Measurements from ENCODE around the gene HPS5. TPM values are rescaled to one million over a fixed set of nuclear protein-coding genes. Genes with fewer than 3 reads are reported as not detected.

The HPS5 gene
- total RNA-seq, 1 experiment from 2014 or later = 16.0 TPM

DNA sequence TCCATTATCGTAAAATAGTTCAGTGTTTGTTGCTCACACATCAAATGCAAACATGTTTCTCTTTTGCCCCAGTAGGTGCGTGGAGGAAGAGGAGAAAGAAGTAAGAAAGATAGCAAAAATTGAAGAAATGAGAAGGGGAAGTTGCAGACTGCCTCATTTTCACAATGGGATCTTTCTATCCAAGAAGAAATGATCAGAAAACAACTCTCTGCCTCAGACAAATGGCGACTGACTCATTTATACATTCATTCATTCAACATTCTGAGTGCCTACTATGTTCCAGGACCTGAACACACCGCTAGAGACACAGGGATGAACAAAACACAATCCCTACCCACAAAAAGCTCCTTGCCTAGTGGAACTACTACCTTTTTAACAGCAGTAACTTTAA, 367 bp downstream of the HPS5 start:
- no peak for DNase-seq (ENCODE audit: low read depth)

DNA sequence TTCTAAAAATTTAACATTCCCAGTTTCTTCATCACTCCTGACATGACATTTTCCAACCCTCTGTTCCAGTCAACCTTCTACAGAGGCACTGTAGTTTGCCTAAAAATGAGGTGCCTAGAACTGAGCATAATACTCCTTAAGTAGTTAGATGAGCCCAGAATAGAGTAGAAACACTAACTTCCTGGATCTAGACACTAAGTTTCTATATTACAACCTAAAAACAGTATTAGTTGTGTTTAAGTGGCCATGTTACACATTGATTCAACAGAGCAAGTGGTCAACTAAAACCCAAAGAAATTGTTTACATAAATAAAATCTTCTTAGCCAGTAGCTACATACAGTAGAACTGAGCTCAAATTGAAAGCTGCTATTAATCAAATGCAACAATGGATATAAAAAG, 1.3 kb downstream of the HPS5 start:
- no peak for DNase-seq (ENCODE audit: low read depth)

DNA sequence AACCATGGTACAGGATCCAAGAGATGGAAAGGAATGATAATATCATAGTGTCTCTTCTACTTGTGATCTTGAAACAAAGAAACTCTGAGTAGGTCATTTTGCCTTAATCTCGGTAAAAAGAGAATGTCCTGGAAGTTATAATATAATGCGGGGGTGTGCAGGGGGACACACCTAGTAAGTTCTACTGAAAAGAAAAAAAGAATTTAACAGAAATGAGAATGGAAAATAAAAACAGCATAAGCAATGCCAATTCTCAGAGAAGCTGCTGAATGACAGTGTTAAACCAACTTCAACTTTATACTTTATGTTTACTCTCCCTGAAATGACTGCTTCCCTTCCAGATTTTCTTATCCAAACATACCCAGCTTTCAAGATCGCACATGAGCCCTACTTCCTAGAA, 2.0 kb downstream of the HPS5 start:
- no peak for DNase-seq (ENCODE audit: low read depth)

DNA sequence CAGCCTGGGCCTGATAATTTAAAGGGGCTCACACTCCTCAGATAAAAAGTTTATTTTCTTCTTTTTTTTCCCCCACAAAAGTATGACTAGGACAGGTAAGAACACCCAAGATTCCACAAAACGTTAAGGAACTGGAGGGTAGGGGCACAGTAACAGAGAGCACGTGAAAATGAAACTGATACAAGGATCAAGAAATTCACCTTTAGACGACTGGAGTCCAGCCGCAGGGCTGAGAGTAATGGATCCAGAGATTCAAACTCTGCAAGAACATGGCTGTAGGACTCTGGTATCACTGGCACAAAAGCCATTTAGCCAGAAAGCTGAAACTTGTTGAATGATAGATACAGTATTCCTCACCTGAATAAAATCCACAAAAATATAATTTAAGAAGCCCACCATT, 4.4 kb downstream of the HPS5 start:
- no peak for DNase-seq (ENCODE audit: low read depth)

DNA sequence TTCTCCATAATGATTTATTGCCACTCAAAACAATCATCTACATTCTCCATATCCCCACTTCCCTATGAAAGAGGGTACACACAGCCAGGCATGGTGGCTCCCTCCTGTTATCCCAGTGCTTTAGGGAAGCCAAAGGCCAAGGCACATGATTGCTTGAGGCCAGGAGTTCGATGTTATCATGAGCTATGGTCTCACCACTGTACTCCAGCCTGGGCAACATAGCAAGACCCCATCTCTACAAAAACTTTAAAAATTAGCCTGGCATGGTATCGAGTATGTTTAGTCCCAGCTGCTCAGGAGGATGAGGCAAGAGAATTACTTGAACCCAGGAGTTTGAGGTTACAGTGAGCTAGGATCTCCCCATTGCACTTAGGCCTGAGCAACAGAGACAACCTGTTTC, 6.0 kb downstream of the HPS5 start:
- no peak for DNase-seq (ENCODE audit: low read depth)

DNA sequence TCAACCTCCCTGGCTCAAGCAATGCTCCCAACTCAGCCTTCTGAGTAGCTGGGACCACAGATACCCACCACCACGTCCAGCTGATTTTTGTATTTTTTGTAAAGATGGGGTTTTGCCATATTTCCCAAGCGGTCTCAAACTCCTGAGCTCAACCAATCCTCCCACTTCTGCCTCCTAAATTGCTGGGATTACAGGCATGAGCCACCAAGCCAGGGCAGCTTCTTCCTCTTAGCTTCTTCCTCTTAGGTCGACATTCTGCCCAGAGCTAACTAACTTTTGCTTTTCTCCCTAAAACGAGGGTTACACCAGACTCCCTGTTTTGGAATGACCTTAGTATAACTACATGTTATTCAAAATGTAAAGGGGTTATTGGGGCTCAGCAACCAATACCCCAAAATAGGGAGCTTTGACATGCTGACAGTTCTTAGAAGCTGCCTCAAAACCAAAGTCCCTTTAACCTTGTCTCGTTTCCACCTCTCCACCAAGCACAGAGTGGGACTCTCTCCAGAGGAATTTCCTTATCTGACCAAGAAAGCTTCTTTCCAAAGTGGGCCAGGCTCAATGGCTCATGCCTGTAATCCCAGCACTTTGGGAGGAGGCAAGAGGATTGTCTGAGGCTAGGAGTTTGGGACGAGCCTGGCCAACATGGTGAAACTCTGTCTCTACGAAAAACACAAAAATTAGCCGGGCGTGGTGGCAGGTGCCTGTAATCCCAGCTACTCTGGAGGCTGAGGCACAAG, 7.0 kb downstream of the HPS5 start:
- no peak for DNase-seq (ENCODE audit: low read depth)

DNA sequence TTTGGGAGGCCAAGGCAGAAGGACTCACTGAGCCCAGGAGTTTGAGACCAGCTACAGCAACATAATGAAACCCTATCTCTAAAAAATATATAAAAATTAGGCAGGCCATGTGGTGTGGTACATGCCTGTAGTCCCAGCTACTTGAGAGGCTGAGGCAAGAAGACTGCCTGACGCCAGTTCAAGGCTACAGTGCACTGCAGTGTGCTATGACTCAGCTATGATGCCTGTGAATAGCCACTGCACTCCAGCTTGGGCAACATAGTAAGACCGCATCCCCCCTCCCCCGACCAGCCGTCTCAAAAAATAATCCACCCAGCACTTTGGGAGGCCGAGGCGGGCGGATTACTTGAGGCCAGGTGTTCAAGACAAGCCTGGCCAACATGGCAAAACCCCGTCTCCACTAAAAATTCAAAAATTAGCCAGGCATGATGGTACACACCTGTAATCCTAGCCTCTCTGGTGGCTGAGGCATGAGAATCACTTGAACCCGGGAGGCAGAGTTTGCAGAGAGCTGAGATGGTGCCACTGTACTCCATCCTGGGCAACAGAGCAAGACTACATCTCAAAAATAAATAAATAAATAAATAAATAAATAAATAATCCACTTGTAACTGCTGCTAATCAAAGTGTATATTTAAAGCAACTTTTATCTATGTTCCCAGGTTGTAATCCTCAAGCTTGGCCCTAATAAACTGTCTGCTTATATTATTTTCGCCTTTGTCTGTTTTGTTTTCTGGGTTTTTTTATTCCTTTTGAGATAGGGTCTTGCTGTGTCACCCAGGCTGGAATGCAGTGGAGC, 7.8 kb downstream of the HPS5 start:
- peak; percentile 48 for DNase-seq (ENCODE audit: low read depth)

DNA sequence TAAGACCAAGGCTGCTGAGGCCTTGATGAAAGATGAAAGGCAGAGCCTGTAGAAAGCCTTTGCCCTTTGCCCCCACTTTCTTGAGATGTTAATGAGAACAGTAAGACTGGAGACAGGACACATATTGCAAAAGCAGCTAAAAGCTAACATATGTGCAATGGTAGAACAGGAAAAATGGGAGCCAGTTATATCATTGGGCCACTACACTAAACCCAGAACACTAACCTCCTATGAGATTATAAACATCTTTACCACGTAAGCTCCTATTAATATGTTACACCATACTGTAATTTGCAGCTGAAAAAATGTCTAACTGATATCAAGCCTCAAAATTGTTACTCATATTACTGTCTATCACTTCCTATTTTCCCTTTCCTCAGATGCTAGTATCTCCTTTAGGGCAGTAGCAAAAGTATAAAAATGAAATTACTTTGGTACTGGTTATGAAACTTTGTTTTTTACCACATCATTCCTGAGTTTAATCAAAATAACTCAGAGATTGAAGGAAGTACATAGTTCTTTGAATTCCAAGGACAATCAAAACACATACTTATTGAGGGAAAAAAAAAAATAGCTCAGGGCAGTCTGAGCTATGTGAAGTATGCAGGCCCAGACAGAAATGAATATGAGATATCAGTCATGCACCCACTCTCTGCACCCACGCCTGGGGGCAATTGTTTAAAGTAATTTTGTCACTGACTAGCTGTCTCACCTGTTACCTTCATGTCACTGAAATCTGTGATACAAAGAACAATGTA, 9.1 kb downstream of the HPS5 start:
- DNase-seq (ENCODE audit: low read depth) = peak; percentile 50

DNA sequence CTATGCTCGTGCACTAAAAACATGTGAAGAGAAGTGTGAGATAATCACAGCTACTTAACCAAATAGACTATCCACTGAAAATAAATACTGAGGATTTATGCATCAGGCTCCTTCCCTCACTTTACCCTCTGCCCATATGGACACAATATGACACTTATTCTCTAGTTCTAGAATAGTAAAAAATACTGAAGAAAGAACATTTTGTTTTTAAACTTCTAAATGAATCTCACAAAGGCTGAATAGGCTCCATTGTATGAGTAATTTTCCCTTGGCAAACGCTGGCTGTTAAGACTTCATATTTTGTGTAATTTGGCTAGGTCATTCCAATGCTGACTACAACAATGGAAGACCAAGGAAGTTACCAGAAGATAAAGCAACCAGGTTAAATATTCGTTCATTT, 9.9 kb downstream of the HPS5 start:
- no peak for DNase-seq (ENCODE audit: low read depth)

DNA sequence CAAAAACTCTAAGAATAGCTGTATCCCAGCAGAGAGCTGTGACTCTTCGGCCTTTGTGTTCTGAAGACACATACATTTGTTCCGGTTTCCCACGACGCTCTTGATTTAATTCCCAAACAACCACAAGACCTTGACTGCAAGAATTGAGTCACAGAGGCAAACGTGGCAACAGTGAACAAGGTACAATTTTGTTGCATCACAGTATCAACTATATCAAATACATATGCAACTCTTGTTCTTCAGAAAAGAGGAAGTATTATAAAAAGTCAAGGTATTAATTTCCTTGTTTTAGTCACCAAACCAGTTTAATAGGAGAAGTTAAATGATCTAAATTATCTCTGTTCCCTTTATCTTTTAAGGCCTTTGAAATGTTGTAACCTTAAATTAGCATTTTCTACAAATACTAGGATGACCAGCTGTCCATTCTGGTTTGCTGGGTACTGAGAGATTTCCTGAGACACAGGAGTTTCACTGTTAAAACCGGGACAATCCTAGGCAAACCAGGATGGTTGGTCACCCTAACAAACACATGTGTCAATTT, 11.1 kb downstream of the HPS5 start:
- no peak for DNase-seq (ENCODE audit: low read depth)

DNA sequence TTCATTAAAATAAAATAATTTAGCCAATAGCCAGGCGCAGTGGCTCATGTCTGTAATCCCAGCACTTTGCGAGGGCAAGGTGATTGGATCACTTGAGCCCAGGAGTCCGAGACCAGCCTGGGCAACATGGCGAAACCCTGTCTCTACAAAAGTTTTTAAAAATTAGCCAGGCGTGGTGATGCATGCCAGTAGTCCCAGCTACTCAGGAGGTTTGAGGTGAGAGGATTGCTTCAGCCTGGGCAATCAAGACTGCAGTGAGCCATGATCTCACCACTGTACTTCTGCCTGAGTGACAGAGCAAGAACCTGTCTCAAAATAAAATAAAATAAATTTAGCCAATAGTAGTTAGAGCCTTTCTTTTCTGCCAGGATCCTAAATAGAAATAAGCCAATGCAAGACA, 12.2 kb downstream of the HPS5 start:
- no peak for DNase-seq (ENCODE audit: low read depth)

DNA sequence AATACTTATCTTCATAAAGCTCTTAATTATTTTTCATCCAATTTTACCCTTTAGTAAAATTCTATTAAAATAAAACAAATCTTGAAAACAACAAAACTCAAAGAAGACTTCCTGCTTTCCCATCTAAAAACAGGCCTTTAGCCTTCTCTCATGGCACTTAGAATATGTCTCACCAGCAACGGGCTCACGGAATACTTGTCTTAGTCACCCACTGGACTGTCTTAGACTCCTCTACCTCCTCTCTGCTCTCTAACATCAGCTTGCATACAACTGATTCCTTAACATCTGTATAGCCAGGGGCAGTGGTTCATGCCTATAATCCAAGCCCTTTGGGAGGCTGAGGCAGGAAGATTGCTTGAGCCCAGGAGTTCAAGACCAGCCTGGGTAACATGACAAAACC, 13.7 kb downstream of the HPS5 start:
- DNase-seq (ENCODE audit: low read depth) = no peak

DNA sequence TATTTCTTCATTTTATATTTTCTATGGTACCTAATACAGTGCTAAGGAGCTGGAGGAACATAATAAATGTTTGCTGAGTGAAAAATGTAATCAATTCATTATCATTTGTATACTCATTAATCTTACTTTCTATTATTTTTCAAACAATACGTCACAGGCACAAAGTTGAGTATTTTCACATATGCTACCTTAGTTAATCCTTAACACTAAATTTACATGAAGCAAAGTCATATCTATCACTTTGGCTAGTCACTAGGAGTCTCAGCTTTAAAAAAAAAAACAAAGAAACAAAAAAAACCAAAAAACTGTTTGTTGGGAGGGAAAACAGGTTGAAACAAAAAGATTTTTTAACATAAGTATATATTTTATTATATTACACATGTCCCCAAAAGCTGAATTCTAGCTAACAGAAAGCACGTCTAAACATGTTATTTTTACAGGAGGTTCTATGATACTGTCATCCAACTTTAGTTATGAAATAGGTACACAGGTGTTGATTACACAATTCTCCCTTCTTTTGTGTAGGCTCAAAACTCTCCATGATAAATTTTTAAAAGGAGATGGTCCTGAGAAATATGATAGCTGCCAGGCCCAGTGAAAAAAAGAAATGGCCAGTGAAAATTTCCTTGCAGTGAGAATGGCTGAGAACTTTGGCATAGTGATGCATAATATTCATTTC, 14.3 kb downstream of the HPS5 start:
- no peak for DNase-seq (ENCODE audit: low read depth)

DNA sequence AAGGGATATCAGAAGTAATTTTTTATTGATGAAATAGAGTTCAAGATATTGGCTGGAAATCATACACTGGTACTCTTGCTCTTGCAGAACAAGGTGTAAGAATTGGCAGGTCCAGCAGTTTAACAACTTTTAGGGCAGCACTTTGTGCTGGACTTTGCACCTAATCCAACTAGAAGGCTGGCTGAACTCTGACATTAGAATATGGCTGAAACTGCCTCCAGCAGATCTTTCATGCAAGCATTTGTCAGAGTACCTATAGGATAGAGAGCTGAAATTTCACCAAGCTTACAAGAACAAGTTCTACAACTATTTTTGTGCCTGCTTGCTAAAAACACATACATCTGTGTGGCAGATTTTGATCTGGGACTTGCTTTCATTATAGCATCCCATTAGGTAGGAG, 17.2 kb downstream of the HPS5 start:
- no peak for DNase-seq (ENCODE audit: low read depth)

DNA sequence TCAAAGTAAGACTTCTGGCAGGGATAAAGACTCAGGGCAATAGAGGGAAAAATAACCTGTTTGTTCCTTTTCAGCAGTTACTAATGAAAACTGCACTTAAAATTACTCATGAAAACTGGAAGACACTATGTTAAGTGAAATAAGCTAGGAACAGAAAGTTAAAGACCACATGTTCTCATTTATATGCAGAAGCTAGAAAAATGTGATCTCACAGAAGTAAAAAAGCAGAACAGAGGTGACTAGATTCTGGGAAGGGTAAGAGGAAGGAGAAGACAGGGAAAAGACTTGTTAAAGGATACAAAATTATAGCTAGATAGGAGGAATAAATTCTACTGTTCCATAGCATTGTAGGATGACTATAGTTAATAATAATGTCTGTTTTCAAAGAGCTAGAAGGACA, 22.2 kb downstream of the HPS5 start:
- no peak for DNase-seq (ENCODE audit: low read depth)

DNA sequence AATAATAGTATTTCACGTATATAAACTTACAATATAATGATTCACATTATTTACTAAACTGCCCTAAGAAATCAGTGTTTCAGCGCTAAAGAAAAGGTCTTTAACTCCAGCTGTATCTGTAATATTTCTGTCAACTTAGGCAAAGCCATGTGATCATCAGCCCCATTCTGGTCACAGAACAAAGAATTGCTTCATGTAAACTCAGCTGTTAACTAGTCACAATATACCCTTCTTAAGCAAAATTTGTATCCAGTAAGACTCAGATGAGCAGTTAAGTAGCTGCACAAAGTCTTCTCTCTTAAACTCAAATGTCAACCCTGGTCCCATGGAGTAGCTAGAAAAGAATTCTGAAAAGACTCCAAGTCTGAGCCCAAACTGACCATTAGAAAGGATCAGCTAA, 26.6 kb downstream of the HPS5 start:
- no peak for DNase-seq (ENCODE audit: low read depth)

DNA sequence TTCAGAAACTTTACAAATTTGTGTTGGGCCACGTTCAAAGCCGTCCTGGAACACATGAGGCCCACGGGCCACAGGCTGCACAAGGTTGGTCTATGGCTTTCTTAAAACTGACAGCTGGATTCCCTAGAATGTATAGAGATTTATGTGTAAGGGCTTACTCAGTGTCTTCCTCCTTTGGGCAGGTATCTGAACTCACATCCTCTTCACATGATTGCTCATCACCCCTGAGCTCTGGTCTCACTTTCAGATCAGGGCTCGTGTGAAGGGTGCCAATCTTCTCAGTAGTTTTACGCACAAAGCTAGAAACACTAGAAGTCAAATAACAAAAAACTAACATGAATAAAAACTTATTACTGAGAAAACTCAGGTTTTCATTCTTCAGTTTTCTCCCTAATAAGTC, 27.1 kb downstream of the HPS5 start:
- no peak for DNase-seq (ENCODE audit: low read depth)

DNA sequence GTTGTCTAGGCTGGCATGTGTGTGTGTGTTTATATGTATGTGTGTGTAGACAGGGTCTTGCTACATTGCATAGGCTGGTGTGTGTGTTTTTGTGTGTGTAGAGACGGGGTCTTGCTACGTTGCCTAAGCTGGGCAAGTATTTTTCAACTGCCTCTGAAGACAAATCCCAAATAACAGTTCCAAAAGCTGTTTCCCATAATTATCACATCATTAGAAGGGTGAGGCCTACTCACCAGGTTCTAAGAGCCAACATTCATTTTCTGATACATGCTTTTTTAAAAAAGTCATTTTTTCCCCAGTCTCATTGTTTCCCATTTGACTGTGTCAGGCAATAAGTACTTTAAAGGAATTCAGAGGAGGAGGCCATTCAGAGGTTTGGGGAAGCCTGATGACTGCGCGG, 33.0 kb downstream of the HPS5 start:
- no peak for DNase-seq (ENCODE audit: low read depth)

DNA sequence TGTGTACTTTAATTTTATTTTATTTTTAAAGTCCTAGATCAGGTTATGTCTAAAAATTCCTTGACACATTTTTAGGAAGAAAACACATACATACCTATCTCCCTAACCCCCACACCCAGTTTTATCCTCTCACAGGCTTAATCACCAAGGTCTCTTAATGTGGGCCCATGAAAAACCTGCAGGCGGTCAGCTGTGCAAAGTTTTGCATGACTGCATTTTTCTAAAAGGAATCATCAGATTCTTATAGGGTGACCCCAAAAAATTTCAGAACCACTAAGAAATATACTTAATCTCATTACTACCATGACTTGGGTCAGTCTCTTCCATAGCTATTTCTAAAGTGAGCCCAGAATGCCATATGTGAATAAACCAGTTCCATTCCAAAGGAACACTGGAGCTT, 36.1 kb downstream of the HPS5 start:
- DNase-seq (ENCODE audit: low read depth) = no peak

DNA sequence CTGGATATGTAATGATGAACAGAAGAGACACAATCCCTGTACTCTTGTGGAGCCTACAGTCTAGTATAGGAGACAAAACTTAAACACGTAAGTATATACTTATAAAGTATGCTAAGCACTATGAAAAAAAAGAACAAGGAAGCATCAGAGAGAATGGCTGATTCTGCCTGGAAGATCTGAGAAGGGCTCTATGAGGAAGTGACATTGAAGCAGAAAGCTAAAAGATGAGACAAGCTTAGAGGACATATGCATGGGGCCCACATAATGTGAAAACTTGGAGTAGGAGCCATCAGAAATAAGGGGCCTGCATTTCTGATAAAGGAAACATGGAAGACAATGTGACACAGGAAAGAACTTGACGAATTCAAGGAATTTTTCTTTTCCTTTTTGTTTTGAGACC, 39.3 kb downstream of the HPS5 start:
- DNase-seq (ENCODE audit: low read depth) = no peak

DNA sequence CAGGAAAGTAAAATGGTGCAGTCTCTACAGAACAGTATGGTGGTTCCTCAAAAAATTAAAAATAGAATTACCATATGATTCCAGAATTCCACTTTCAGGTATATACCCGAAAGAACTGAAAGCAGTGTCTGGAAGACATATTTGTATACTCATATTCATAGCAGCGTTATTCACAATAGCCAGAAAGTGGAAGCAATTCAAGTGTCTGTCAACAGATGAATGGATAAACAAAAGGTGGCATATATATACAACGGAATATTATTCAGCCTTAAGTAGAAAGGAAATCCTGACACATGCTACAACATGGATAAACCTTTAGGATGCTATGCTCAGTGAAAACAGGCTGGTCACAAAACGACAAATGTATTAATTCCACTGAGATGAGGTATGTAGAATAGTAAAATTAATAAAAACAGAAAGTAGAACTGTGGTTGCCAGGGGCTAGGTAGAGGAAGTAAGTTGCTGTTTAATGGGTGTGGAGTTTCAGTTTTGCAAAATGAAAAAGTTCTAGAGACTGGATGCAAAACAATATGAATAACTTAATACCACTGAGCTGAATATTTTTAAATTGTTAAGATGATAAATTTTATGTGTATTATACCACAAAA, 41.4 kb downstream of the HPS5 start:
- no peak for DNase-seq (ENCODE audit: low read depth)

All from RPMI7951 (cell line).